HepG2 (cell line): ENCODE results near the gene NCKIPSD. TPM values are rescaled to one million over a fixed set of nuclear protein-coding genes. Genes with fewer than 3 reads are reported as not detected.

Experiments
- ATF3 ChIP-seq: sonication (generic); formaldehyde crosslinking; IDR thresholded peaks from 2 replicates; pipeline ENCODE4 v1.4.0; 2020; ENCODE audit warnings: missing genetic modification reagents
- BCL3 ChIP-seq: sonication (generic); formaldehyde crosslinking; IDR thresholded peaks from 2 replicates; pipeline ENCODE4 v1.5.1; 2020; ENCODE audit warnings: mild to moderate bottlenecking, missing genetic modification reagents, moderate library complexity
- CAMTA2 ChIP-seq: sonication (generic); formaldehyde crosslinking; IDR thresholded peaks from 2 replicates; pipeline ENCODE4 v1.4.0; 2020; ENCODE audit warnings: mild to moderate bottlenecking, missing genetic modification reagents, borderline replicate concordance
- CCDC6 ChIP-seq: sonication (generic); formaldehyde crosslinking; IDR thresholded peaks from 2 replicates; pipeline ENCODE4 v1.8.1; 2022; ENCODE audit warnings: mild to moderate bottlenecking, missing genetic modification reagents, moderate library complexity
- CSRNP1 ChIP-seq: sonication (generic); formaldehyde crosslinking; IDR thresholded peaks from 2 replicates; pipeline ENCODE4 v1.8.1; 2023; ENCODE audit warnings: mild to moderate bottlenecking, missing genetic modification reagents
- HIVEP1 ChIP-seq: sonication (generic); formaldehyde crosslinking; IDR thresholded peaks from 2 replicates; pipeline ENCODE4 v1.4.0; 2020; ENCODE audit warnings: mild to moderate bottlenecking, missing genetic modification reagents
- HOMEZ ChIP-seq: IDR thresholded peaks from 2 replicates; pipeline ENCODE4 v1.6.1; 2016; ENCODE audit warnings: low read depth
- KDM3A ChIP-seq: IDR thresholded peaks from 2 replicates; pipeline ENCODE4 v1.6.1; 2018; ENCODE audit warnings: low read depth, missing compliant biosample characterization
- KLF12 ChIP-seq: sonication (generic); formaldehyde crosslinking; IDR thresholded peaks from 2 replicates; pipeline ENCODE4 v1.4.0; 2020; ENCODE audit warnings: missing genetic modification reagents, borderline replicate concordance
- KLF9 ChIP-seq: IDR thresholded peaks from 2 replicates; pipeline ENCODE4 v1.6.1; 2016; ENCODE audit warnings: low read depth
- NAIF1 ChIP-seq: sonication (generic); formaldehyde crosslinking; IDR thresholded peaks from 2 replicates; pipeline ENCODE4 v1.5.0; 2020; ENCODE audit warnings: mild to moderate bottlenecking, missing genetic modification reagents, borderline replicate concordance
- PAF1 ChIP-seq: IDR thresholded peaks from 2 replicates; pipeline ENCODE4 v1.6.1; 2016; ENCODE audit warnings: missing genetic modification reagents, missing compliant biosample characterization
- PITX1 ChIP-seq: sonication (generic); formaldehyde crosslinking; IDR thresholded peaks from 2 replicates; pipeline ENCODE4 v1.5.1; 2020; ENCODE audit warnings: mild to moderate bottlenecking, missing genetic modification reagents
- POGK ChIP-seq: sonication (generic); formaldehyde crosslinking; conservative IDR thresholded peaks from 2 replicates; pipeline ENCODE4 v1.8.0; 2022; ENCODE audit warnings: mild to moderate bottlenecking, moderate library complexity, missing genetic modification reagents
- POLR2G ChIP-seq: fragments of 200-400 bp; formaldehyde crosslinking; IDR thresholded peaks from 2 replicates; pipeline ENCODE4 v1.6.1; 2018; ENCODE audit warnings: mild to moderate bottlenecking, low read depth, low read length, moderate library complexity
- TAF15 ChIP-seq: fragments of 200-400 bp; formaldehyde crosslinking; IDR thresholded peaks from one replicate; pipeline ENCODE4 v1.6.1; 2018; ENCODE audit warnings: mild to moderate bottlenecking, low read depth, low read length; ENCODE audit not compliant: poor library complexity, severe bottlenecking
- ZNF12 ChIP-seq: sonication (generic); formaldehyde crosslinking; IDR thresholded peaks from 2 replicates; pipeline ENCODE4 v1.5.0; 2020; ENCODE audit warnings: missing genetic modification reagents
- ZNF224 ChIP-seq: sonication (generic); formaldehyde crosslinking; IDR thresholded peaks from 2 replicates; pipeline ENCODE4 v1.5.0; 2020; ENCODE audit warnings: mild to moderate bottlenecking, missing genetic modification reagents
- ZNF317 ChIP-seq: sonication (generic); formaldehyde crosslinking; IDR thresholded peaks from 2 replicates; pipeline ENCODE4 v1.5.0; 2020; ENCODE audit warnings: mild to moderate bottlenecking, missing genetic modification reagents
- ZNF367 ChIP-seq: sonication (generic); formaldehyde crosslinking; IDR thresholded peaks from 2 replicates; pipeline ENCODE4 v1.4.0; 2020; ENCODE audit warnings: missing genetic modification reagents, borderline replicate concordance
- ZNF484 ChIP-seq: sonication (generic); formaldehyde crosslinking; IDR thresholded peaks from 2 replicates; pipeline ENCODE4 v1.5.1; 2020; ENCODE audit warnings: mild to moderate bottlenecking, low read depth, missing genetic modification reagents, borderline replicate concordance
- ZNF589 ChIP-seq: sonication (generic); formaldehyde crosslinking; conservative IDR thresholded peaks from 2 replicates; pipeline ENCODE4 v1.8.0; 2022; ENCODE audit warnings: mild to moderate bottlenecking, moderate library complexity, missing genetic modification reagents
- ZNF780A ChIP-seq: sonication (generic); formaldehyde crosslinking; IDR thresholded peaks from 2 replicates; pipeline ENCODE4 v1.8.0; 2022; ENCODE audit warnings: mild to moderate bottlenecking, missing genetic modification reagents, moderate library complexity
- polyA plus RNA-seq, 8 experiments: library from polyadenylated mRNA; depleted of rRNA in 3 of 8; stranded (reverse) in 7 of 8; unstranded in 1 of 8; fragments of >200 nt; fragmentation: Illumina TruSeq in 4 of 8; extraction: Trizol in 4 of 8; gene quantifications; 2 replicates each; pipeline versions ENCODE4 v1.2.1 to v1.2.3, GENCODE V29; 2011 to 2016; ENCODE audit warnings: low read depth in 4 of 8, missing spikeins in 1 of 8, mixed read lengths in 1 of 8; ENCODE audit not compliant: insufficient read depth in 1 of 8
- total RNA-seq, 5 experiments: library from RNA; depleted of rRNA; stranded (reverse); fragments of >200 nt; fragmentation: Illumina TruSeq; extraction: Trizol; gene quantifications; 2 replicates each; pipeline ENCODE4 v1.2.3, GENCODE V29; 2016; ENCODE audit warnings: low read depth in 1 of 5

Gene NCKIPSD
- total and polyA plus RNA-seq, 2 of the 13 experiments (the other 11 are each of a cell fraction or from before 2014, with no cell fraction given) = 13.5 to 35.2 TPM

GRCh38 chr3:48685603-48686511, at the start of gene NCKIPSD (continued):
- peak; percentile 70 for TF ChIP-seq POGK (CRISPR knock-in tag)
- TF ChIP-seq POLR2G = peak; percentile 91
- TF ChIP-seq CSRNP1 = peak; percentile 29; the same call in 1 of the 2 replicates
- TF ChIP-seq ZNF317 (CRISPR knock-in tag) = no peak; the same call in 1 of the 2 replicates
- TF ChIP-seq HOMEZ (CRISPR knock-in tag) = no peak
- peak; percentile 95 for TF ChIP-seq CCDC6 (CRISPR knock-in tag)
- TF ChIP-seq HIVEP1 (CRISPR knock-in tag) = 0 out of 2 replicates have a peak, but pooled peaks have one; percentile 58
- TF ChIP-seq KLF12 (CRISPR knock-in tag) = no peak
- TF ChIP-seq KDM3A = no peak
- TF ChIP-seq ZNF224 (CRISPR knock-in tag) = no peak
- no peak for TF ChIP-seq ZNF589
- no peak for TF ChIP-seq ZNF12 (CRISPR knock-in tag)
- no peak for TF ChIP-seq PITX1 (CRISPR knock-in tag)
- peak; percentile 33 for TF ChIP-seq TAF15
- no peak; the same call in 1 of the 2 replicates for TF ChIP-seq ZNF780A (CRISPR knock-in tag)
- peak; percentile 94 for TF ChIP-seq BCL3
- no peak for TF ChIP-seq ZNF367 (CRISPR knock-in tag)
- peak; percentile 55; the same call in 1 of the 2 replicates for TF ChIP-seq ATF3
- no peak for TF ChIP-seq PAF1
- TF ChIP-seq NAIF1 = no peak
- TF ChIP-seq ZNF484 = no peak
- TF ChIP-seq CAMTA2 (CRISPR knock-in tag) = peak; percentile 88; the same call in 1 of the 2 replicates
- no peak for TF ChIP-seq KLF9 (CRISPR knock-in tag)
